Measurements from ENCODE around the gene DDX25.

GRCh38 chr11:125952973-125953372, 48.7 kb downstream of the DDX25 start:
- no peak for TF ChIP-seq CTCF (IDR thresholded peaks at IDR 0.05)
- TF ChIP-seq POLR2A (IDR thresholded peaks at IDR 0.05), result no peak
